GM18867 (cell line): Measurements from ENCODE around the gene POLR1A.

Source experiments
- ATAC-seq: cut with Tn5 transposase; IDR thresholded peaks from one replicate; pipeline ENCODE4 v1.9.1; 2021; ENCODE audit warnings: mild to moderate bottlenecking, moderate library complexity; ENCODE audit not compliant: unreplicated experiment

The POLR1A gene

GRCh38 chr2:86097114-86097896 is 8.4 kb downstream of the POLR1A start:
- no peak for ATAC-seq

DNA sequence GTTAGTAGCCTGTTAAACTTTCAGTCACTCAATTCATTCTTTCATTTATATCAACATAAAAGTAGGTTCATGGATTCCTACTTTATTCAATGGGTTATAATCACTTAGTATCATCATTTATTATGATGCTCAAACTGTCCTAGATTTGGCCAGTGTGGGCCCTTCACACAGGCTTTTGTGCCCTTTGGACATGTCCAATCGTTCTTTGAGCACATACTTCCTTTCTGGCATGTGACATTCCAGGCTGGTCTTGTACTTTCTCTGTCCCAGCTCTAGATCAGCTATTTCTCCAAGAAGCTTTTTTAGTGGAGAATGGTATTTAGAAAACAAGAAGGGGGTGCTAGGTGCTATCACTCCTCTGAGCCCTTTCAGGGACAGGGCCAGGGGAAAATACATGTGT is 11.5 kb downstream of the POLR1A start:
- ATAC-seq = no peak

- ATAC-seq = no peak
Observed at GRCh38 chr2:86087936-86088850, 17.5 kb downstream of the POLR1A start.

GRCh38 chr2:86082756-86083155 is 22.9 kb downstream of the POLR1A start:
- ATAC-seq = no peak

GRCh38 chr2:86081724-86082123 is 24.0 kb downstream of the POLR1A start:
- no peak for ATAC-seq

DNA sequence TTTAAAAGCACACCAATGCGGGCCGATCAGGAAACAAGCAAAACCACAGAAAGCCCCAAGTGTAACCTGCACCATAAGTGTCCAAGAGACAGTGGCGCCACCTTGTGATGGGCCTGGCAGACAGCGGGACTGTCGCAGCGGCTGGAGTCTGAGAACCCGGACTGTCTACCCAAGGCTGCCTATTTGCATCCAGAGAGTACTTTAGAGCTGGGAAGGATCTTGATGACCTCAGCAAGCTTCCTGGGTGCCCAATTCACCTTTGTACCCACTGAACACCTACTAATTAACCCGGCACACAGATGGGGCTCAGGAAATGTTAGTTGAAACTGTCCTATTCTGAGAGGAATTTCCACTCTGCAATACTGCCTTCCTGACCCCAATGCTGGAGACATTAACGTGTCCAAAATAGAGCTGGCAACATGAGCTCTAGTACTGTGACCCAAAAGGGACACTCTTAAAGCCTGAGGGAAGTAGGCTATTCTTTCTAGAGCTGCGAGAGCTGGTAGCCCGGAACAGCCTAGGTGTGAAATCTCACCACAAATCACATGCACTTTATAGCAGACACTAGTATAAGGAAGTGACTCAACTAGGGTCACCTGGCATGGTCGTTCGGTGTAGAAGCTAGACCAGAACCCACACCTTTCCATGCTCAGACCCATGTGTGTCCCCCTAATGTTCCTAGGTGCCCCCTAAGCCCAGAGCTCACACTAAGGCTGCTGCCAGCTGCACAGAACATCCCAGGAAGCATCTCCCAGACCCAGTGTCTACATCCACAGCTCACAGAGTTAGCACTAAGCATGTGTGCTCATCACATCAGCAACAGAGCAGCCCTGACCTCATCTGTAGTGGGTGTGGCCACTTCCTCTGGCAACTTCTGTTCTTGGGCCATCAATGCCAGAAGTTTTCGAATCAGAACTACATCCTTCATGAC is 25.4 kb downstream of the POLR1A start:
- ATAC-seq = peak; percentile 91

- no peak for ATAC-seq
Observed at GRCh38 chr2:86078774-86079545, 26.7 kb downstream of the POLR1A start.

DNA sequence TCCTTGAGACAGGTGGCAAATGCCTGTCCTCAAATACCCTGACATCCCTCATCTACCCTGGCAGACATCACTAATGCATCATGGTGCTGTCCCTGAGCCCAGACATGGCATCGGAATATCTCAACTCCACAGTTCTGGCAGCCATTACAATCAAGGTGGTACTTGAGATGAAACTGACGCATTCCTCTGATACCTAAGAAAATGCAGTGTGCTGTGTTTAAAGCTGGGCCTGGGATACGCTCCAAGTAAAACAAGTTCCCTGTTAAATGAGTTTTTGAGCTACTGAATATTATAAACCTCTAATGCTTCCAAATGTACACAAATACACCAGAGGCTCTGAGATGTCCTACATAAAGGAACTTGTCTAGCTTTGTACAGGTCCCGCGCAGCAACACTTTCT is 29.8 kb downstream of the POLR1A start:
- ATAC-seq = no peak

DNA sequence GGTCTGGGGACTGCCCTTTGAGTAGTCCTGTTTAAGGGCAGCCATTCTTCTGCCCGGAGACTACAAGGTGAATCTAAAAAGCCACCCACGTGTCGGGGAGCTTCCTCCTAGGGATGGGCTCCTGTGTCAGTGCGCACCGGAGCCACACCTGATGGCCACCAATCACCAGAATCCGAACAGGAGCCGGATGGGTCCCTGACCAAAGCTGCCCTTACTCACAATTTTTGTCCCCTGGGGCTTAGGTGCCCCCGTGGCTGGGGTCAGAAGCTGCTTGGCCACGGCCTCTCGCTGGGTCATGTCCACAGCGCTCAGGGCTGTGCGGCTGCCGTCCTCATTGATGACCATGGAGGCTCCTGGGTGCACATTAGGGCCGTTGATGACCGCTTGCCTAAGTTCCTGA is 30.9 kb downstream of the POLR1A start:
- ATAC-seq = no peak

DNA sequence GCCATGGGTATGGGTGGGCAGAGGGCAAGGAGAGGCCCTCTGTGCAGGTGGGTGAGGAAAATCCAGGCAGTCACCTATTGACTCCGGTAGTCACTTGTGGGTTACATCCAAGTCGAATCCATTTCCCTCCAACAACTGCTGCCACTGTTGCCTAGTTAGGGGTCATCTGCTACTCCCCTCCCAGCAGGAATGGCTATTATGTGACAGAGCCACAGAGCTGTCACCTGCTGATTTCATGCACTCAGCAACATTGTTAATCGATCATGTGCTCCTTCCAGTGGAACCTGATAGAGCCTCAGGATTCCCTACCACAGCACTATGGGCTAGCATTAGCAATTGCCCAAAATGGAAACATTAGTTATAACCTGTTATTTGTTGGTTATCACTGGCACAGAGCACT is 31.4 kb downstream of the POLR1A start:
- no peak for ATAC-seq

GRCh38 chr2:86073225-86073624 is 32.5 kb downstream of the POLR1A start:
- no peak for ATAC-seq

GRCh38 chr2:86072271-86072858 is 33.3 kb downstream of the POLR1A start:
- no peak for ATAC-seq

DNA sequence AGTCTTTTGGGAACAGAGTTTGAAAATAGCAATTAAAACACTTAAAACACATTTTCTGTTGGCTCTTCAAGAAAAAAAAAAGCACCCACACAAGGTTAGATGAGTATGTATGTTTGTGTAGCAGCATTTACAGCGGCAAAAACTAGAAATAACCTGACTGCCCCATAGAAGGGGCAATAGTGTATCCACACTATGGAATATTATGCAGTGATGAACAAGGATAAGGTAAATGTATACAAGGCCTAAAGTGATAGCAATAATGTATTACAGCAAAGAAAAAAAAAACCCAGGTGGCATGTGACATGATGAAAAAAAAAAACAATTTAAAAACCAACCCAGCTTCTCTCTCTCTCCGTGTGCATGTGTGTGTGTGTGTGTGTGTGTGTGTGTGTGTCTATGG is 34.8 kb downstream of the POLR1A start:
- no peak for ATAC-seq

GRCh38 chr2:86069783-86070339 is 35.8 kb downstream of the POLR1A start:
- no peak for ATAC-seq

GRCh38 chr2:86069091-86069685 is 36.5 kb downstream of the POLR1A start:
- ATAC-seq = no peak

DNA sequence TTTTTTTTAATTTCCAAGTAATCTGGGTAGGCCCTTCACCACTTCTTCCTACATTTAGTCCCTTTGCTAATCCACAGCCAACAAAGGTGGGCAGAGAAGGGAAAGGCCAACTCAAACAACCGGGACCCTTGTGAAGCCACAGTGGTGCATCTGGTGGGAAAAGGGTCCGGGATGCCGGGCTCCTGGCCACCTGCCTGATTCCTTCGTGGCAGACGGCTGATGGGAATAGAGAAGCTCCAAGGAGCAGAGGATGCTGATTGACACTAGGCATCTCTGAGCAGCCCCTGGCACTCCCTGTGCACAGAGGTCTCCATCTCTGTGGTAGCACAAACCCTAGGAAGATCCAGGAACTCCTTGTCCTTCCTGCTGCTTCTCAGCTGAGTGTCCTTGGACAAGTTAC is 37.0 kb downstream of the POLR1A start:
- ATAC-seq = no peak

DNA sequence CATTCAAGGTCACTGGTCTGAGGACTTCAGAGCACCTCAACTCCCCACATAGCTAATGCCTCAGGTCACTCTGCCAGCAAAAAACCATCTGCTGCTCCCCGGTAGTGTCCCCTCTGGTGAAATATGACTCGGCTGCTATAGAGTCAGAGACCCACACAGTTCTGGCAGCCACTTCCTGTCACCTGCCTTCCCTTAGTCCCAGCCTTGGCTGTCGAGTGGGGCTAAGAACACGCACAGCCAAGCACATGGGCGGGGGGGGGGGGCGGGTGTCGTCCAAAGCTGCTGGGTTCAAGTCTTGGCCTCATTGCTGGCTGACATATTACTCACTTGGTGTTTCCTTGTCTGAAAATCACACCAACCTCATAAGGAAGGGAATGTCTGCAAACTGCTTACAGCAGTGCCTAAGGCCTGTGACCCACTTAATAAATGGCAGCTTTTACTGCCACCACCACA is 37.5 kb downstream of the POLR1A start:
- no peak for ATAC-seq

DNA sequence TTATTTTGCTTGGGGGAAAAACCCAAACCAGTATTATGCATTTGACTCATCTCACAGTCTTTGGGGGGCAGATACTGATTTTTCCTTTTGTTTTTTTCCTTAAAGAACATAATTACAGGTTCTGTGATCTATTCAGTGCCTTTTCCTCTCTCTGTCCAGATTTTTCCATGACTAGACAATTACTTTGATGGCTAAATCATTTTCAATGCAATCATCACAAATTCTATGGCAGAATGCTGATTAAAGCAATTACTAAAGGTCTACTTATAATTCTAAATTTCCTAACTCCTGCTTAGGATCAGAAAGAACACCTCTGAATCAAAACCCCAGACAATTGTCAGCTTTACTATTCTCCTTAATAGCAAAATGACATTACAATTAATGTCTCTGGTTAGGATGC is 38.8 kb downstream of the POLR1A start:
- no peak for ATAC-seq

GRCh38 chr2:86066007-86066578 is 39.6 kb downstream of the POLR1A start:
- no peak for ATAC-seq
